Gastroesophageal sphincter (tissue), 4 donors: ENCODE measurements around the gene ZNF638. TPM values are rescaled to one million over a fixed set of nuclear protein-coding genes. Genes with fewer than 3 reads are reported as not detected.
"Not testable (repeated sequence)": the region's sequence is repeated elsewhere in the genome, so short reads cannot be mapped to it uniquely, and the experiment has no call there.

Experiments used
- ATAC-seq: fragments of 150-250 bp; one replicate; pipeline ENCODE4 v1.9.1; 2016; ENCODE audit warnings: mild to moderate bottlenecking, moderate library complexity
- H3K27ac ChIP-seq, 4 donors: fragments of 200-600 bp; sonication (generic) in 3 of 4; 1 replicate in 3 of 4; 2 replicates in 1 of 4; pipeline ENCODE4 v1.5.1; 2016 to 2019
- H3K27me3 ChIP-seq: fragments of 200-600 bp; sonication (generic); one replicate; pipeline ENCODE4 v1.5.1; 2019
- H3K36me3 ChIP-seq, 2 donors: fragments of 200-600 bp; sonication (generic); one replicate each; pipeline ENCODE4 v1.5.1; 2019; ENCODE audit warnings: control low read depth in 1 of 2
- H3K4me1 ChIP-seq, 3 donors: fragments of 200-600 bp; sonication (generic); 1 replicate in 2 of 3; 2 replicates in 1 of 3; pipeline ENCODE4 v1.5.1; 2016 to 2019; ENCODE audit warnings: control low read depth in 2 of 3
- H3K4me3 ChIP-seq, 2 donors: fragments of 200-600 bp; sonication (generic); one replicate each; pipeline ENCODE4 v1.5.1; 2019; ENCODE audit warnings: mild to moderate bottlenecking in 1 of 2, moderate library complexity in 1 of 2
- H3K9me3 ChIP-seq, 3 donors: fragments of 200-600 bp; sonication (generic); one replicate each; pipeline ENCODE4 v1.5.1; 2017 to 2019; ENCODE audit warnings: control low read depth in 2 of 3
- EP300 ChIP-seq: sonication (generic); formaldehyde crosslinking; IDR thresholded peaks from one replicate; pipeline ENCODE4 v1.6.1; 2017; ENCODE audit warnings: antibody characterized with exemption, mild to moderate bottlenecking
- POLR2A ChIP-seq, 2 donors: fragments of 450-650 bp; IDR thresholded peaks; one replicate each; pipeline ENCODE4 v1.6.1; 2017; ENCODE audit warnings: antibody characterized with exemption in 2 of 2, mild to moderate bottlenecking in 2 of 2, moderate library complexity in 1 of 2
- POLR2AphosphoS5 ChIP-seq: sonication (generic); formaldehyde crosslinking; IDR thresholded peaks from one replicate; pipeline ENCODE4 v1.6.1; 2017; ENCODE audit warnings: antibody characterized with exemption
- WGBS, 2 donors: methylation state at CpG; one replicate each; pipeline ENCODE4 v1.1.5; 2018; ENCODE audit warnings: low coverage in 1 of 2; 5-methylcytosine and 5-hydroxymethylcytosine counted together
- total RNA-seq, 4 donors: library from RNA; depleted of rRNA; stranded (reverse); fragments of >200 nt; gene quantifications; one replicate each; pipeline ENCODE4 v1.1.0, GENCODE V29; 2016
- TF ChIP-seq, protein P1 (sequence below), 4 experiments: fragments of 200-600 bp in 2 of 4; fragments of 450-650 bp in 2 of 4; sonication (generic) in 1 of 4; IDR thresholded peaks; one replicate each; pipeline ENCODE4 v1.5.1; 2017 to 2019; ENCODE audit warnings: antibody characterized with exemption in 4 of 4, mild to moderate bottlenecking in 2 of 4, moderate library complexity in 2 of 4

The ZNF638 gene
- total RNA-seq, 4 donors from 2014 or later, result 80.7 to 223 (median 122) TPM

DNA sequence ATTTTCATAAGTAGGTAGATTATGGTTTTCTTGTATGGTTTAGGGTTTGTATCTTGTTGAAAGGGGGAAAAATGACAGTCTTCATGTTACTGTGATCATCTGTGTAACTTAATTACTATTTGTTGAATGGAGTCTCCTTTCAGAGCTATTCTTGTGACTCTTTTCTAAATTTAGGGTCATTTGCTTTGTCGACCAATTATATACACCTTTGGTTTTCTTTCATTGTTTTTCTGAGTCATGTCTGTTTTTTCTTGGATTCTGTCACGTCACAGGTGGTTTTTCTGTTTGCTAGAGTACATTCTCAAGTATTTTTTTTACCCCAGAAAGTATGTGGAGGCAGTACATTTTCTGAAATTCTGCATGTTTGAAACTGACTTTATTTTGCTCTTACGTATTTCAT is 78.0 kb downstream of the ZNF638 start:
- Histone ChIP-seq H3K27ac (no peak overlapping the region), H3K27me3 (no peaks in the 10 kb centered on the region), H3K36me3 (peaks cover 0 to 54% of the 10 kb centered on the region in 2 donors), H3K4me1 (no peaks in the 10 kb centered on the region), H3K4me3 (no peak overlapping the region), H3K9me3 (no peaks in the 10 kb centered on the region)
- TF ChIP-seq, protein P1, sequence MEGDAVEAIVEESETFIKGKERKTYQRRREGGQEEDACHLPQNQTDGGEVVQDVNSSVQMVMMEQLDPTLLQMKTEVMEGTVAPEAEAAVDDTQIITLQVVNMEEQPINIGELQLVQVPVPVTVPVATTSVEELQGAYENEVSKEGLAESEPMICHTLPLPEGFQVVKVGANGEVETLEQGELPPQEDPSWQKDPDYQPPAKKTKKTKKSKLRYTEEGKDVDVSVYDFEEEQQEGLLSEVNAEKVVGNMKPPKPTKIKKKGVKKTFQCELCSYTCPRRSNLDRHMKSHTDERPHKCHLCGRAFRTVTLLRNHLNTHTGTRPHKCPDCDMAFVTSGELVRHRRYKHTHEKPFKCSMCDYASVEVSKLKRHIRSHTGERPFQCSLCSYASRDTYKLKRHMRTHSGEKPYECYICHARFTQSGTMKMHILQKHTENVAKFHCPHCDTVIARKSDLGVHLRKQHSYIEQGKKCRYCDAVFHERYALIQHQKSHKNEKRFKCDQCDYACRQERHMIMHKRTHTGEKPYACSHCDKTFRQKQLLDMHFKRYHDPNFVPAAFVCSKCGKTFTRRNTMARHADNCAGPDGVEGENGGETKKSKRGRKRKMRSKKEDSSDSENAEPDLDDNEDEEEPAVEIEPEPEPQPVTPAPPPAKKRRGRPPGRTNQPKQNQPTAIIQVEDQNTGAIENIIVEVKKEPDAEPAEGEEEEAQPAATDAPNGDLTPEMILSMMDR (IDR thresholded peaks at IDR 0.05), result no peak
- TF ChIP-seq POLR2A (IDR thresholded peaks at IDR 0.05) (no peak), EP300 (no peak), POLR2AphosphoS5 (no peak)
- no peak for ATAC-seq
- 72 to 86% methylated on average over 3 of the region's 3 CpGs for WGBS, 2 donors

GRCh38 chr2:71410696-71411095 is 79.1 kb downstream of the ZNF638 start:
- no CpG with 5 or more reads among the region's 4 CpGs for WGBS, 2 donors
- Histone ChIP-seq H3K4me1 (no peaks in the 10 kb centered on the region), H3K36me3 (peaks cover 0 to 44% of the 10 kb centered on the region in 2 donors), H3K27me3 (no peaks in the 10 kb centered on the region), H3K4me3 (no peak overlapping the region), H3K27ac (no peak overlapping the region), H3K9me3 (no peaks in the 10 kb centered on the region)
- no peak for ATAC-seq
- TF ChIP-seq EP300 (no peak), POLR2AphosphoS5 (no peak), POLR2A (IDR thresholded peaks at IDR 0.05) (no peak)
- TF ChIP-seq, protein P1 (IDR thresholded peaks at IDR 0.05), result no peak

DNA sequence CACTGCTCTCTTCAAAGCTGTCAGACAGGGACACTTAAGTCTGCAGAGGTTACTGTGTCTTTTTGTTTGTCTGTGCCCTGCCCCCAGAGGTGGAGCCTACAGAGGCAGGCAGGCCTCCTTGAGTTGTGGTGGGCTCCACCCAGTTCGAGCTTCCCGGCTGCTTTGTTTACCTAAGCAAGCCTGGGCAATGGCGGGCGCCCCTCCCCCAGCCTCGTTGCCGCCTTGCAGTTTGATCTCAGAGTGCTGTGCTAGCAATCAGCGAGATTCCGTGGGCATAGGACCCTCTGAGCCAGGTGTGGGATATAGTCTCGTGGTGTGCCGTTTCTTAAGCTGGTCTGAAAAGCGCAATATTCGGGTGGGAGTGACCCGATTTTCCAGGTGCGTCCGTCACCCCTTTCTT is 85.3 kb downstream of the ZNF638 start:
- peak overlapping the region; percentile 22 to 31 for H3K4me3 ChIP-seq
- peaks cover 0 to 13% (median 0%) of the 10 kb centered on the region in 3 donors for H3K4me1 ChIP-seq
- whole genome bisulfite sequencing, 2 donors, result no CpG with 5 or more reads among the region's 15 CpGs

DNA sequence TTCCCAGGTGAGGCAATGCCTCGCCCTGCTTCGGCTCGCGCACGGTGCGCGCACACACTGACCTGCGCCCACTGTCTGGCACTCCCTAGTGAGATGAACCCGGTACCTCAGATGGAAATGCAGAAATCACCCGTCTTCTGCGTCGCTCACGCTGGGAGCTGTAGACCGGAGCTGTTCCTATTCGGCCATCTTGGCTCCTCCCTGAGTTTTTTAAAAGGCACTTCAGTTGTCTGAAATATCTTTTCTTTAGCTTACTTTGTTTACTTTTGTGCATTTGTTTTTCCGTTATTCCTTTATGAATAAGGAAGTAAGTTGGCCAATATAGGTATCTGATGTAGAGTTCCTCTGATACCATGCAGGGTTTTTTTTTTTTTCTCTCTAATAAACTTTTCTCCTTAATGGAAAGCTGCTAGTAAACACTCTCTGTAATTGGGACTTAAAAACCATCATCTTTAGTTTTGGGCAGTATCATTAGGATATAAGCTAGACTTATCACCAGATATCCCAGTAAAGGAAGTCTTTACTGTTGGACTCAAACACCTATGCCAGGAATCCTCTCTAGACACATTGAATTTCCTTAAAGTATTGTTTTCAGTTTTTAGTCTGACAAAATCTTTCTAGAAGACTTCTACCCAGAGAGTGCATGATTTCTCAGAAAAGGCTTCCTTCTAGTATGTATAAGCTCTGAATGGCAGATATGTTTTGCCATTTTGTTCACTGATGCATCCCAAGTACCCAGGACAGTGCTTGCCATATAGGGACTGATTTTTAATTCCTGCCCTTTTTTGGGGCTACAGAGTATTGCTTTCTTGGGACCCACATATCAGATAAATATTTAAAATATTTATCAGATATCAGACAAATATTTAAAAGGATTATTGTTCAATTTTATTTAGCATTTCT is 86.0 kb downstream of the ZNF638 start:
- TF ChIP-seq, protein P1 (IDR thresholded peaks at IDR 0.05), result no peak
- TF ChIP-seq POLR2AphosphoS5 (no peak), POLR2A (IDR thresholded peaks at IDR 0.05) (no peak), EP300 (no peak)
- WGBS, 2 donors, result 58% methylated on average over 2 of the region's 16 CpGs; no CpG with 5 or more reads in 1 of the 2 donors
- H3K9me3 ChIP-seq, result no peaks in the 10 kb centered on the region
- ATAC-seq, result no peak
- no peaks in the 10 kb centered on the region for H3K36me3 ChIP-seq
- no peaks in the 10 kb centered on the region for H3K27me3 ChIP-seq
- H3K4me1 ChIP-seq, result peaks cover 0 to 13% (median 0%) of the 10 kb centered on the region in 3 donors
- H3K27ac ChIP-seq, result peak overlapping the region in 3 of 4 donors; percentile 20 to 51 (median 32)
- H3K4me3 ChIP-seq, result peak overlapping the region; percentile 22 to 31

More for the DNA sequence above, 85.3 kb downstream of the ZNF638 start:
- H3K9me3 ChIP-seq, H3K27me3 ChIP-seq, ATAC-seq, H3K36me3 ChIP-seq: not testable (repeated sequence)
- peak overlapping the region in 1 of 4 donors; percentile 51 for H3K27ac ChIP-seq

GRCh38 chr2:71419145-71419544 is 87.6 kb downstream of the ZNF638 start:
- H3K4me3 ChIP-seq, result no peak overlapping the region
- H3K27me3 ChIP-seq, result no peaks in the 10 kb centered on the region
- WGBS, 2 donors, result 83 to 84% methylated on average over 4 of the region's 4 CpGs
- no peak overlapping the region for H3K27ac ChIP-seq
- ATAC-seq, result no peak
- peaks cover 0 to 16% of the 10 kb centered on the region in 2 donors for H3K36me3 ChIP-seq
- no peaks in the 10 kb centered on the region for H3K9me3 ChIP-seq
- TF ChIP-seq POLR2AphosphoS5, result no peak
- no peak for TF ChIP-seq POLR2A (IDR thresholded peaks at IDR 0.05)
- TF ChIP-seq, protein P1 (IDR thresholded peaks at IDR 0.05), result no peak
- TF ChIP-seq EP300, result no peak
- H3K4me1 ChIP-seq, result peaks cover 0 to 13% (median 4%) of the 10 kb centered on the region in 3 donors
